ENCODE data around the gene PRLR.

GRCh38 chr5:35198075-35198474 lies 32.2 kb downstream of the PRLR start:
- no peak for TF ChIP-seq EZH2 (IDR thresholded peaks at IDR 0.05; ENCODE audit: borderline replicate concordance)
- TF ChIP-seq, protein P1, sequence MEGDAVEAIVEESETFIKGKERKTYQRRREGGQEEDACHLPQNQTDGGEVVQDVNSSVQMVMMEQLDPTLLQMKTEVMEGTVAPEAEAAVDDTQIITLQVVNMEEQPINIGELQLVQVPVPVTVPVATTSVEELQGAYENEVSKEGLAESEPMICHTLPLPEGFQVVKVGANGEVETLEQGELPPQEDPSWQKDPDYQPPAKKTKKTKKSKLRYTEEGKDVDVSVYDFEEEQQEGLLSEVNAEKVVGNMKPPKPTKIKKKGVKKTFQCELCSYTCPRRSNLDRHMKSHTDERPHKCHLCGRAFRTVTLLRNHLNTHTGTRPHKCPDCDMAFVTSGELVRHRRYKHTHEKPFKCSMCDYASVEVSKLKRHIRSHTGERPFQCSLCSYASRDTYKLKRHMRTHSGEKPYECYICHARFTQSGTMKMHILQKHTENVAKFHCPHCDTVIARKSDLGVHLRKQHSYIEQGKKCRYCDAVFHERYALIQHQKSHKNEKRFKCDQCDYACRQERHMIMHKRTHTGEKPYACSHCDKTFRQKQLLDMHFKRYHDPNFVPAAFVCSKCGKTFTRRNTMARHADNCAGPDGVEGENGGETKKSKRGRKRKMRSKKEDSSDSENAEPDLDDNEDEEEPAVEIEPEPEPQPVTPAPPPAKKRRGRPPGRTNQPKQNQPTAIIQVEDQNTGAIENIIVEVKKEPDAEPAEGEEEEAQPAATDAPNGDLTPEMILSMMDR (IDR thresholded peaks at IDR 0.05; ENCODE audit: poor library complexity), result no peak
- no peak for TF ChIP-seq EZH2phosphoT487 (IDR thresholded peaks at IDR 0.05; ENCODE audit: low read depth, severe bottlenecking, unreplicated experiment)

Data from hepatocyte (in vitro differentiated cells).